Endothelial cell of umbilical vein (primary cell): ENCODE results near the gene HACD3.

ENCODE experiments used
- POLR2A ChIP-seq: IDR thresholded peaks from 2 replicates; pipeline ENCODE4 v1.6.1; 2012; ENCODE audit warnings: low read depth, mild to moderate bottlenecking, control low read depth, low read length
- POLR2AphosphoS5 ChIP-seq: IDR thresholded peaks from 2 replicates; pipeline ENCODE4 v1.6.1; 2012; ENCODE audit warnings: low read depth, mild to moderate bottlenecking, control low read depth, low read length, moderate library complexity; ENCODE audit not compliant: insufficient read depth
- TF ChIP-seq, protein P1 (sequence below), 2 donors: IDR thresholded peaks; 1 replicate in 1 of 2; 2 replicates in 1 of 2; pipeline ENCODE4 v1.5.1; 2011; ENCODE audit warnings: low read length in 2 of 2, mild to moderate bottlenecking in 2 of 2, moderate library complexity in 2 of 2, control low read depth in 1 of 2, inconsistent platforms in 1 of 2, low read depth in 1 of 2; ENCODE audit not compliant: insufficient read depth in 1 of 2; ENCODE audit errors: extremely low read depth in 1 of 2
- TF ChIP-seq, protein P2 (sequence below): IDR thresholded peaks from 2 replicates; pipeline ENCODE4 v1.6.1; 2011; ENCODE audit not compliant: insufficient read depth, insufficient read length

DNA sequence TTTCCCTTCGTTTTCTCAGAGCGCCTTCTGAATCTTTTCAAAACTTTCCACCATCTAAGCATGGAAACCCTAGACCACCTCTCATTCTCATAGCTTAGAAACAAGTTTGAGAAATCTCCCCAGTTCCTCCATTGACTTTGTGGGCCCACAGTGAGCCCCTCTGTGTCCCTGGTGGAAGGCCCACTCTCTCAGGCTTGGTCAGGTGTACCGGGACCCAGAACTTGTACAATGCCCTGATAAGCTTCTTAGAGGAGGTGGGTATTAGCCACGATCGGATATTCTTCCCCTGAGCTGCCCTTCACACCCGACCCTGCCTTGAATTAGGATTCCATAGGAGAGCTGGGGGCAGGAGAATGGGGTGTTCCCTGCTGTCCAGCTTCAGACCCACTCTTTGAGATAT is 91.4 kb downstream of the HACD3 start, which contains the start of gene SLC24A1:
- TF ChIP-seq, protein P1, sequence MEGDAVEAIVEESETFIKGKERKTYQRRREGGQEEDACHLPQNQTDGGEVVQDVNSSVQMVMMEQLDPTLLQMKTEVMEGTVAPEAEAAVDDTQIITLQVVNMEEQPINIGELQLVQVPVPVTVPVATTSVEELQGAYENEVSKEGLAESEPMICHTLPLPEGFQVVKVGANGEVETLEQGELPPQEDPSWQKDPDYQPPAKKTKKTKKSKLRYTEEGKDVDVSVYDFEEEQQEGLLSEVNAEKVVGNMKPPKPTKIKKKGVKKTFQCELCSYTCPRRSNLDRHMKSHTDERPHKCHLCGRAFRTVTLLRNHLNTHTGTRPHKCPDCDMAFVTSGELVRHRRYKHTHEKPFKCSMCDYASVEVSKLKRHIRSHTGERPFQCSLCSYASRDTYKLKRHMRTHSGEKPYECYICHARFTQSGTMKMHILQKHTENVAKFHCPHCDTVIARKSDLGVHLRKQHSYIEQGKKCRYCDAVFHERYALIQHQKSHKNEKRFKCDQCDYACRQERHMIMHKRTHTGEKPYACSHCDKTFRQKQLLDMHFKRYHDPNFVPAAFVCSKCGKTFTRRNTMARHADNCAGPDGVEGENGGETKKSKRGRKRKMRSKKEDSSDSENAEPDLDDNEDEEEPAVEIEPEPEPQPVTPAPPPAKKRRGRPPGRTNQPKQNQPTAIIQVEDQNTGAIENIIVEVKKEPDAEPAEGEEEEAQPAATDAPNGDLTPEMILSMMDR (IDR thresholded peaks at IDR 0.05; ENCODE audit: extremely low read depth in 1 of 2, insufficient read depth in 1 of 2, low read depth in 1 of 2, low read length in 2 of 2) = no peak
- TF ChIP-seq POLR2A = no peak
- TF ChIP-seq, protein P2, sequence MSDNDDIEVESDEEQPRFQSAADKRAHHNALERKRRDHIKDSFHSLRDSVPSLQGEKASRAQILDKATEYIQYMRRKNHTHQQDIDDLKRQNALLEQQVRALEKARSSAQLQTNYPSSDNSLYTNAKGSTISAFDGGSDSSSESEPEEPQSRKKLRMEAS = no peak
- no peak for TF ChIP-seq POLR2AphosphoS5
